Measurements from ENCODE around the gene ENGASE.

The ENGASE gene

GRCh38 chr17:79102214-79102613 is 27.6 kb downstream of the ENGASE start:
- no peak for TF ChIP-seq CTCF (IDR thresholded peaks at IDR 0.05; ENCODE audit: insufficient read depth, low read depth, low read length, missing control alignments)

GRCh38 chr17:79104898-79105600 is 30.4 kb downstream of the ENGASE start:
- no peak for TF ChIP-seq CTCF (IDR thresholded peaks at IDR 0.05; ENCODE audit: insufficient read depth, low read depth, low read length, missing control alignments)
- DNase-seq (ENCODE audit: low read depth), result no peak
- no peak overlapping the region for H3K4me3 ChIP-seq (ENCODE audit: low read length)

More at GRCh38 chr17:79102214-79102613, 27.6 kb downstream of the ENGASE start:
- DNase-seq (ENCODE audit: low read depth), result no peak
- no peak overlapping the region for H3K4me3 ChIP-seq (ENCODE audit: low read length)

- H3K4me3 ChIP-seq (ENCODE audit: low read length), result no peak overlapping the region
- no peak for DNase-seq (ENCODE audit: low read depth)
- TF ChIP-seq CTCF (IDR thresholded peaks at IDR 0.05; ENCODE audit: insufficient read depth, low read depth, low read length, missing control alignments), result no peak
Measured at GRCh38 chr17:79105937-79106336, 31.3 kb downstream of the ENGASE start.

- DNase-seq (ENCODE audit: low read depth), result no peak
- TF ChIP-seq CTCF (IDR thresholded peaks at IDR 0.05; ENCODE audit: insufficient read depth, low read depth, low read length, missing control alignments), result no peak
- no peak overlapping the region for H3K4me3 ChIP-seq (ENCODE audit: low read length)
Measured at GRCh38 chr17:79106958-79107357, 32.3 kb downstream of the ENGASE start.

- H3K4me3 ChIP-seq (ENCODE audit: low read length), result no peak overlapping the region
- TF ChIP-seq CTCF (IDR thresholded peaks at IDR 0.05; ENCODE audit: insufficient read depth, low read depth, low read length, missing control alignments), result no peak
- DNase-seq (ENCODE audit: low read depth), result no peak
Measured at GRCh38 chr17:79107499-79108231, 33.0 kb downstream of the ENGASE start.

GRCh38 chr17:79108232-79108850 is 33.7 kb downstream of the ENGASE start:
- H3K4me3 ChIP-seq (ENCODE audit: low read length), result no peak overlapping the region
- no peak for DNase-seq (ENCODE audit: low read depth)
- TF ChIP-seq CTCF (IDR thresholded peaks at IDR 0.05; ENCODE audit: insufficient read depth, low read depth, low read length, missing control alignments), result no peak

Data from epithelial cell of esophagus (primary cell).